ENCODE data around the gene CNNM3.
"Not testable (repeated sequence)": the region's sequence is repeated elsewhere in the genome, so short reads cannot be mapped to it uniquely, and the experiment has no call there.

The CNNM3 gene

GRCh38 chr2:96853321-96853720 lies 37.3 kb downstream of the CNNM3 start:
- peaks cover 7% of the 10 kb centered on the region for H3K4me1 ChIP-seq (ENCODE audit: control insufficient read depth, insufficient read depth, low read length)
- no peak overlapping the region for H3K4me3 ChIP-seq (ENCODE audit: insufficient read depth, low read depth, low read length)
- H3K9me3 ChIP-seq (ENCODE audit: control insufficient read depth, low read length): no peaks in the 10 kb centered on the region
- WGBS, 2 experiments: 96% methylated on average over 15 of the region's 15 CpGs
- H3K27ac ChIP-seq (ENCODE audit: insufficient read depth, low read depth, low read length, poor library complexity, severe bottlenecking): no peak overlapping the region
- H3K27me3 ChIP-seq (ENCODE audit: control insufficient read depth, insufficient read depth, low read length, poor library complexity, severe bottlenecking): no peaks in the 10 kb centered on the region
- peaks cover 12% of the 10 kb centered on the region for H3K36me3 ChIP-seq (ENCODE audit: control insufficient read depth, insufficient read depth, low read length)

GRCh38 chr2:96856776-96857666 lies 41.0 kb downstream of the CNNM3 start:
- no peak overlapping the region for H3K27ac ChIP-seq (ENCODE audit: insufficient read depth, low read depth, low read length, poor library complexity, severe bottlenecking)
- peak overlapping the region; percentile 73 for H3K4me3 ChIP-seq (ENCODE audit: insufficient read depth, low read depth, low read length)
- peaks cover 12% of the 10 kb centered on the region for H3K4me1 ChIP-seq (ENCODE audit: control insufficient read depth, insufficient read depth, low read length)
- peaks cover 14% of the 10 kb centered on the region for H3K36me3 ChIP-seq (ENCODE audit: control insufficient read depth, insufficient read depth, low read length)
- no peaks in the 10 kb centered on the region for H3K9me3 ChIP-seq (ENCODE audit: control insufficient read depth, low read length)
- WGBS, 2 experiments: 24 to 25% methylated on average over 27 of the region's 27 CpGs
- no peaks in the 10 kb centered on the region for H3K27me3 ChIP-seq (ENCODE audit: control insufficient read depth, insufficient read depth, low read length, poor library complexity, severe bottlenecking)

GRCh38 chr2:96857667-96858372 lies 41.8 kb downstream of the CNNM3 start, which contains the start of gene ANKRD39:
TSS of gene ANKRD39 (minus strand) at chr2:96858016. CDS start at chr2:96857987, 29 bp downstream.
- Histone ChIP-seq H3K9me3 (ENCODE audit: control insufficient read depth, low read length) (no peaks in the 10 kb centered on the region), H3K4me1 (ENCODE audit: control insufficient read depth, insufficient read depth, low read length) (peaks cover 12% of the 10 kb centered on the region), H3K27me3 (ENCODE audit: control insufficient read depth, insufficient read depth, low read length, poor library complexity, severe bottlenecking) (no peaks in the 10 kb centered on the region), H3K27ac (ENCODE audit: insufficient read depth, low read depth, low read length, poor library complexity, severe bottlenecking) (peak within 1 kb of the TSS; percentile 11), H3K4me3 (ENCODE audit: insufficient read depth, low read depth, low read length) (peak within 1 kb of the TSS; percentile 73), H3K36me3 (ENCODE audit: control insufficient read depth, insufficient read depth, low read length) (peaks cover 17% of the 10 kb centered on the region)
- WGBS, 2 experiments: 0% methylated on average over 81 of the region's 81 CpGs

GRCh38 chr2:96859099-96859649 lies 43.1 kb downstream of the CNNM3 start:
- Histone ChIP-seq H3K27ac (ENCODE audit: insufficient read depth, low read depth, low read length, poor library complexity, severe bottlenecking) (no peak overlapping the region), H3K27me3 (ENCODE audit: control insufficient read depth, insufficient read depth, low read length, poor library complexity, severe bottlenecking) (no peaks in the 10 kb centered on the region)
- WGBS, 2 experiments: 55 to 58% methylated on average over 11 of the region's 11 CpGs

GRCh38 chr2:96859681-96860064 lies 43.6 kb downstream of the CNNM3 start:
- Histone ChIP-seq H3K27ac (ENCODE audit: insufficient read depth, low read depth, low read length, poor library complexity, severe bottlenecking) (no peak overlapping the region), H3K27me3 (ENCODE audit: control insufficient read depth, insufficient read depth, low read length, poor library complexity, severe bottlenecking) (no peaks in the 10 kb centered on the region), H3K4me1 (ENCODE audit: control insufficient read depth, insufficient read depth, low read length) (peaks cover 12% of the 10 kb centered on the region), H3K36me3 (ENCODE audit: control insufficient read depth, insufficient read depth, low read length) (peaks cover 34% of the 10 kb centered on the region), H3K9me3 (ENCODE audit: control insufficient read depth, low read length) (no peaks in the 10 kb centered on the region), H3K4me3 (ENCODE audit: insufficient read depth, low read depth, low read length) (no peak overlapping the region)
- WGBS, 2 experiments: 85 to 94% methylated on average over 4 of the region's 4 CpGs

More at GRCh38 chr2:96859099-96859649, 43.1 kb downstream of the CNNM3 start:
- peak overlapping the region; percentile 35 for H3K4me3 ChIP-seq (ENCODE audit: insufficient read depth, low read depth, low read length)
- H3K9me3 ChIP-seq (ENCODE audit: control insufficient read depth, low read length): no peaks in the 10 kb centered on the region
- H3K4me1 ChIP-seq (ENCODE audit: control insufficient read depth, insufficient read depth, low read length): peaks cover 12% of the 10 kb centered on the region
- peaks cover 29% of the 10 kb centered on the region for H3K36me3 ChIP-seq (ENCODE audit: control insufficient read depth, insufficient read depth, low read length)

GRCh38 chr2:96860065-96861029 lies 44.3 kb downstream of the CNNM3 start:
- H3K27ac ChIP-seq (ENCODE audit: insufficient read depth, low read depth, low read length, poor library complexity, severe bottlenecking): no peak overlapping the region
- H3K4me1 ChIP-seq (ENCODE audit: control insufficient read depth, insufficient read depth, low read length): peaks cover 12% of the 10 kb centered on the region
- H3K36me3 ChIP-seq (ENCODE audit: control insufficient read depth, insufficient read depth, low read length): peaks cover 40% of the 10 kb centered on the region
- H3K9me3 ChIP-seq (ENCODE audit: control insufficient read depth, low read length): no peaks in the 10 kb centered on the region
- WGBS, 2 experiments: 92 to 93% methylated on average over 38 of the region's 38 CpGs
- no peaks in the 10 kb centered on the region for H3K27me3 ChIP-seq (ENCODE audit: control insufficient read depth, insufficient read depth, low read length, poor library complexity, severe bottlenecking)
- no peak overlapping the region for H3K4me3 ChIP-seq (ENCODE audit: insufficient read depth, low read depth, low read length)

- Histone ChIP-seq H3K36me3 (ENCODE audit: control insufficient read depth, insufficient read depth, low read length) (peaks cover 47% of the 10 kb centered on the region), H3K27ac (ENCODE audit: insufficient read depth, low read depth, low read length, poor library complexity, severe bottlenecking) (no peak overlapping the region), H3K27me3 (ENCODE audit: control insufficient read depth, insufficient read depth, low read length, poor library complexity, severe bottlenecking) (no peaks in the 10 kb centered on the region), H3K4me3 (ENCODE audit: insufficient read depth, low read depth, low read length) (no peak overlapping the region), H3K4me1 (ENCODE audit: control insufficient read depth, insufficient read depth, low read length) (peaks cover 12% of the 10 kb centered on the region), H3K9me3 (ENCODE audit: control insufficient read depth, low read length) (no peaks in the 10 kb centered on the region)
- 96% methylated on average over 17 of the region's 17 CpGs for WGBS, 2 experiments
These were observed 45.0 kb downstream of the CNNM3 start for GRCh38 chr2:96861074-96861473.

GRCh38 chr2:96863056-96863455 lies 47.0 kb downstream of the CNNM3 start:
- WGBS, 2 experiments: 95% methylated on average over 4 of the region's 4 CpGs
- H3K27me3 ChIP-seq (ENCODE audit: control insufficient read depth, insufficient read depth, low read length, poor library complexity, severe bottlenecking); H3K9me3 ChIP-seq (ENCODE audit: control insufficient read depth, low read length); H3K4me3 ChIP-seq (ENCODE audit: insufficient read depth, low read depth, low read length); H3K27ac ChIP-seq (ENCODE audit: insufficient read depth, low read depth, low read length, poor library complexity, severe bottlenecking): not testable (repeated sequence)
- Histone ChIP-seq H3K4me1 (ENCODE audit: control insufficient read depth, insufficient read depth, low read length) (peaks cover 18% of the 10 kb centered on the region), H3K36me3 (ENCODE audit: control insufficient read depth, insufficient read depth, low read length) (peaks cover 61% of the 10 kb centered on the region)

GRCh38 chr2:96863575-96864342 lies 47.7 kb downstream of the CNNM3 start:
- Histone ChIP-seq H3K36me3 (ENCODE audit: control insufficient read depth, insufficient read depth, low read length) (peaks cover 61% of the 10 kb centered on the region), H3K27me3 (ENCODE audit: control insufficient read depth, insufficient read depth, low read length, poor library complexity, severe bottlenecking) (no peaks in the 10 kb centered on the region), H3K4me1 (ENCODE audit: control insufficient read depth, insufficient read depth, low read length) (peaks cover 18% of the 10 kb centered on the region), H3K27ac (ENCODE audit: insufficient read depth, low read depth, low read length, poor library complexity, severe bottlenecking) (no peak overlapping the region), H3K4me3 (ENCODE audit: insufficient read depth, low read depth, low read length) (no peak overlapping the region), H3K9me3 (ENCODE audit: control insufficient read depth, low read length) (no peaks in the 10 kb centered on the region)
- WGBS, 2 experiments: 95 to 98% methylated on average over 19 of the region's 19 CpGs
